ENCODE results near the gene ANHX.

ANHX gene

DNA sequence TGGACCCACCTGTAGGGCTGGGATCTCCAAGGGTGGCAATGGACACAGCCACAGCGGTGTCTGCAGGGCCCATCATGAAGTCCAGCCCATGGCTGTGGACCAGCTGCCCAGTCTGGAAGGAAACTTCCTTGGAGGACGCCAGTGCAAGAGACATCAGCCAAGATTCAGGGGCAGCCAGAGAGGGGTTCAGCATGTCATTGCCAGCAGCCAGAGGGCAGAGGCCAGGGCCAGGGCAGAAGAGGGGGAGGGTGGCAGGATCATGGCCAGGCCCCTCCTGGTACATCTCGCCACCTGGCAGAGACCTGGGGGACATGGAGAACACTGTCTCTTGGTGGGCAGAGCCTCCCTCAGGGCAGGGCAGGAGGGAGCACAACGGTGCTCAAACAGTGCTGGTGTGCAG lies 10.2 kb downstream of the ANHX start:
- H3K4me1 ChIP-seq (ENCODE audit: insufficient read depth, insufficient read length): no peaks in the 10 kb centered on the region
- no peak for TF ChIP-seq YY1 (IDR thresholded peaks at IDR 0.05; ENCODE audit: insufficient read depth, insufficient read length)
- TF ChIP-seq ZNF274 (IDR thresholded peaks at IDR 0.05; ENCODE audit: low read depth, low read length): no peak
- no peak for TF ChIP-seq SUZ12 (IDR thresholded peaks at IDR 0.05; ENCODE audit: extremely low read depth, insufficient read depth, insufficient read length)
- H3K4me3 ChIP-seq (ENCODE audit: insufficient read length, low read depth): no peak overlapping the region
- peaks cover 17% of the 10 kb centered on the region; the same call in 1 of the 2 replicates for H3K9me3 ChIP-seq (ENCODE audit: insufficient read depth, low read length)
- DNase-seq (ENCODE audit: low read depth, low spot score): no peak
- no peaks in the 10 kb centered on the region for H3K36me3 ChIP-seq (ENCODE audit: insufficient read depth, insufficient read length, low read length)
- no peaks in the 10 kb centered on the region for H3K27me3 ChIP-seq (ENCODE audit: insufficient read depth, insufficient read length)
- H3K9ac ChIP-seq (ENCODE audit: insufficient read length, low read depth): no peak overlapping the region

DNA sequence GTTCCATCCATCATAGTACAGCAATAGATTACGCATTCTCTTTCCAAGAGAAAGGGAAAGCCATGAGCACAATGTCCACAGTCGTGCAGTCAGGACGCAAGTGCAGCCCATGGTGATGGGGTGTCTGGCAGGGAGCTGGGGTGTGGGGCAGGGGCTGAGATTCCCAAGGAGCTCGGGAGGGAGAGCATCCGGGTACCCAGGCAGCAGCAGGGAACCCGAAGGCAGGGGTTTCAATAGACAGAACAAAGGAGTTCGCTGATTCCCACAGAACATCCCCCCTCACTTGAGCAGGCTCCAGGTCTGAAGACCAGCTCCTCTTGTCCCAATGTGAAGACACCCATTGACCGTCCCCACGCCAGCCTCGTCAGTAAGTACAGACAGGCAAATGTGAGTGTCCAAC lies 13.5 kb downstream of the ANHX start:
- H3K27me3 ChIP-seq (ENCODE audit: insufficient read depth, insufficient read length): no peaks in the 10 kb centered on the region
- no peaks in the 10 kb centered on the region for H3K36me3 ChIP-seq (ENCODE audit: insufficient read depth, insufficient read length, low read length)
- no peak for DNase-seq (ENCODE audit: low read depth, low spot score)
- H3K4me3 ChIP-seq (ENCODE audit: insufficient read length, low read depth): no peak overlapping the region
- TF ChIP-seq SUZ12 (IDR thresholded peaks at IDR 0.05; ENCODE audit: extremely low read depth, insufficient read depth, insufficient read length) (no peak), YY1 (IDR thresholded peaks at IDR 0.05; ENCODE audit: insufficient read depth, insufficient read length) (no peak), ZNF274 (IDR thresholded peaks at IDR 0.05; ENCODE audit: low read depth, low read length) (no peak)
- H3K9me3 ChIP-seq (ENCODE audit: insufficient read depth, low read length): peaks cover 25% of the 10 kb centered on the region; the same call in 1 of the 2 replicates
- H3K9ac ChIP-seq (ENCODE audit: insufficient read length, low read depth): no peak overlapping the region
- no peaks in the 10 kb centered on the region for H3K4me1 ChIP-seq (ENCODE audit: insufficient read depth, insufficient read length)

DNA sequence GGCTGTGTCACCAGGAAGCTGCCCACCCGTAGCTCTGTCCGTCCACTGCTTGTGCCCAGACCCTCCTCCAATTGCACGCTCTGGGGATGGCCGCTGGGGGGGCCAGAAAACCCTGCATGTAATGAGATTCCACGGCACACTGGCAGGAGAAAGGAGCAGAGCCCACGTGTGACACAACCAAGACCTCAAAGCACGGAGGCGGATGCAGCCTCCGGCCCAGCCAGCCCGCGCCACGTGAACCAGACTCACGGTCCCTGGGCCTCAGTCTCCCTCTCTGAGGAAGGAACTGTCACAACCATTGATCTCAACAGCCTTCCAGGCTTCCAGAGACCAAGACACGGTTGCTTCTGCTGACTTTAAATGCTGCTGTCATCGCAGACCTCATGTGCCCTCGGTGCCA lies 14.4 kb downstream of the ANHX start:
- H3K9me3 ChIP-seq (ENCODE audit: insufficient read depth, low read length): peaks cover 35% of the 10 kb centered on the region; the same call in 1 of the 2 replicates
- H3K36me3 ChIP-seq (ENCODE audit: insufficient read depth, insufficient read length, low read length): no peaks in the 10 kb centered on the region
- H3K4me1 ChIP-seq (ENCODE audit: insufficient read depth, insufficient read length): no peaks in the 10 kb centered on the region
- no peaks in the 10 kb centered on the region for H3K27me3 ChIP-seq (ENCODE audit: insufficient read depth, insufficient read length)
- no peak overlapping the region for H3K9ac ChIP-seq (ENCODE audit: insufficient read length, low read depth)
- DNase-seq (ENCODE audit: low read depth, low spot score): no peak
- TF ChIP-seq YY1 (IDR thresholded peaks at IDR 0.05; ENCODE audit: insufficient read depth, insufficient read length) (no peak), ZNF274 (IDR thresholded peaks at IDR 0.05; ENCODE audit: low read depth, low read length) (no peak), SUZ12 (IDR thresholded peaks at IDR 0.05; ENCODE audit: extremely low read depth, insufficient read depth, insufficient read length) (no peak)
- H3K4me3 ChIP-seq (ENCODE audit: insufficient read length, low read depth): no peak overlapping the region

DNA sequence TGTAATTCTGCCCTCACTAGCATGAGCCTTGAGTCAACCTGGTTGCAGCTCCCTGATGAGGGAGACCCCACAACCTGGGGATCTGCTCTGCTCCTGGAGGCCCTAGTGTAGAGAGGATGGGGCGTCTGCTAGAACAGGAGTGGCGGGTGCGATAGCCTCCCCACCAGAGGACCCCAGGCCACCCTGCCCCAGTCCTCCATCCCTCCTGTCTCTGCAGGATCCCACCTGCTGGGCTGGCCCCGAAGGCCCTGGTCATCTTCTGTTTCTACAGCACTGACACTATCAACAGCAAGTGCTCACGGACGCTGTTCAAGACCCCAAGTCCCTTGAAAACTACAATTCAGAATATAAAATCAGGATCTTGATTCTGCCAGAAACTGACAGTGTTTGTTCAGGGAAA lies 15.2 kb downstream of the ANHX start:
- no peak overlapping the region for H3K4me3 ChIP-seq (ENCODE audit: insufficient read length, low read depth)
- no peaks in the 10 kb centered on the region for H3K4me1 ChIP-seq (ENCODE audit: insufficient read depth, insufficient read length)
- DNase-seq (ENCODE audit: low read depth, low spot score): no peak
- no peaks in the 10 kb centered on the region for H3K36me3 ChIP-seq (ENCODE audit: insufficient read depth, insufficient read length, low read length)
- no peak overlapping the region for H3K9ac ChIP-seq (ENCODE audit: insufficient read length, low read depth)
- TF ChIP-seq ZNF274 (IDR thresholded peaks at IDR 0.05; ENCODE audit: low read depth, low read length) (no peak), YY1 (IDR thresholded peaks at IDR 0.05; ENCODE audit: insufficient read depth, insufficient read length) (no peak), SUZ12 (IDR thresholded peaks at IDR 0.05; ENCODE audit: extremely low read depth, insufficient read depth, insufficient read length) (no peak)
- peaks cover 42% of the 10 kb centered on the region for H3K9me3 ChIP-seq (ENCODE audit: insufficient read depth, low read length)
- H3K27me3 ChIP-seq (ENCODE audit: insufficient read depth, insufficient read length): no peaks in the 10 kb centered on the region

DNA sequence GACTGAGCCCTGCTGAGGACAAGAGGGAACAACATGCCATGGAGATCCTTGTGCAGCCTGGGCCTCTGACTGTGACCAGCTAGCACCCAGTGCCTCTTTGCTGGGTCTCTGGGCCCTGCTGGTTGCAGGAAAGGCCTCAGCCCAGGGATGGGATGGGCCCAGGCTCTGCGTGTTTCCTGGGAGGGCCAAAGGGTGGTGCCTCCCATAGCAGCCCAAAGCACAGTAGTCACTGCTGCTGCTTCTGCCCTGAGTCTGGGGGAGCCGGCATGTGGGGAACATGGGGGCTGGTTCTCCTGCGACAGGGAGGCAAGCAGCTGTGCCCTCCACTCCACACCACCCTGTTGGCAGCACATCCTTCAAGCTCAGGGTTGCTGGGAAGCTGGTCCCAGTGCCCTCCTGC lies 18.5 kb downstream of the ANHX start:
- H3K9me3 ChIP-seq (ENCODE audit: insufficient read depth, low read length): peaks cover 55% of the 10 kb centered on the region
- TF ChIP-seq ZNF274 (IDR thresholded peaks at IDR 0.05; ENCODE audit: low read depth, low read length) (no peak), YY1 (IDR thresholded peaks at IDR 0.05; ENCODE audit: insufficient read depth, insufficient read length) (no peak), SUZ12 (IDR thresholded peaks at IDR 0.05; ENCODE audit: extremely low read depth, insufficient read depth, insufficient read length) (no peak)
- no peak overlapping the region for H3K9ac ChIP-seq (ENCODE audit: insufficient read length, low read depth)
- no peaks in the 10 kb centered on the region for H3K4me1 ChIP-seq (ENCODE audit: insufficient read depth, insufficient read length)
- no peaks in the 10 kb centered on the region for H3K27me3 ChIP-seq (ENCODE audit: insufficient read depth, insufficient read length)
- no peak for DNase-seq (ENCODE audit: low read depth, low spot score)
- no peak overlapping the region for H3K4me3 ChIP-seq (ENCODE audit: insufficient read length, low read depth)
- no peaks in the 10 kb centered on the region for H3K36me3 ChIP-seq (ENCODE audit: insufficient read depth, insufficient read length, low read length)

DNA sequence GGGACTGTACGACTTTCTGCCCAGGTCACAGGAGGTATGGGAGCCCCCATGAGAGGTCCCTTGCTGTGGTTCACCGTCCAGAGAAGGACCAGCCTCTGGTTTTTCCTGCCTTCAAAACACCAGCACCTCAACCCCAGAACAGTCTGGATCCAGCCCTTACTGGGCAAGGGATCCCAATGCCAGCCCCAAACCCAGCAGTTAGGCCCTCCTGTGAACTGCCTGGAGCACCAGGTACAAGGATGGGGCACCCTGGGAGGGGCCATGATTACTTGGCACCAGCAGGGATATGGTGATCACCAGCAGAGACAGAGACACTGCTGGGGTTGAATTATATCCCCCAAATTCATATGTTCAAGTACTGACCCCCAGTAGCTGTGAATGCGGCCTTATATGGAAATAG lies 20.0 kb downstream of the ANHX start:
- no peaks in the 10 kb centered on the region for H3K4me1 ChIP-seq (ENCODE audit: insufficient read depth, insufficient read length)
- H3K9me3 ChIP-seq (ENCODE audit: insufficient read depth, low read length): peaks cover 56% of the 10 kb centered on the region
- no peak for DNase-seq (ENCODE audit: low read depth, low spot score)
- H3K36me3 ChIP-seq (ENCODE audit: insufficient read depth, insufficient read length, low read length): no peaks in the 10 kb centered on the region
- H3K27me3 ChIP-seq (ENCODE audit: insufficient read depth, insufficient read length): no peaks in the 10 kb centered on the region
- H3K9ac ChIP-seq (ENCODE audit: insufficient read length, low read depth): no peak overlapping the region
- H3K4me3 ChIP-seq (ENCODE audit: insufficient read length, low read depth): no peak overlapping the region
- no peak for TF ChIP-seq ZNF274 (IDR thresholded peaks at IDR 0.05; ENCODE audit: low read depth, low read length)
- no peak for TF ChIP-seq YY1 (IDR thresholded peaks at IDR 0.05; ENCODE audit: insufficient read depth, insufficient read length)
- TF ChIP-seq SUZ12 (IDR thresholded peaks at IDR 0.05; ENCODE audit: extremely low read depth, insufficient read depth, insufficient read length): no peak

DNA sequence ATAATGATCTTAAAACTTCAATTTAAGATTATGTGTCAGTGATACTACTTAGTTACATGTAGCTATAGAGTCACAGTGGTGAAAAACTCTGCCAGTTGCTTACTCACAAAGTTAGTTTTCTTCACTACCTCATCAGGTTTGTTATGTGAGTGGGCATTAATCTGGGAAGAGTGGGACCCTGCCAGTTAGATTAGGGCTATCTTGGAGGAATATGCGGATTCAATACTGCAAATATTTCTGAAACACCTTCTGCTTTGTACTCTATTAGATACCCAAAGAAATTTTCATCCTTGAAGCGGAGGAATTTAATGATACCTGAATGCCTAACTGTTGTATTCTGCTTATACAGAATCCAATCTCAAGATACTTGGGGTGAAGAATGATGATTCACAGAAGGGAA lies 29.3 kb downstream of the ANHX start:
- H3K4me1 ChIP-seq (ENCODE audit: insufficient read depth, insufficient read length): no peaks in the 10 kb centered on the region
- TF ChIP-seq YY1 (IDR thresholded peaks at IDR 0.05; ENCODE audit: insufficient read depth, insufficient read length) (no peak), SUZ12 (IDR thresholded peaks at IDR 0.05; ENCODE audit: extremely low read depth, insufficient read depth, insufficient read length) (no peak), ZNF274 (IDR thresholded peaks at IDR 0.05; ENCODE audit: low read depth, low read length) (no peak)
- H3K9me3 ChIP-seq (ENCODE audit: insufficient read depth, low read length): peaks cover 90% of the 10 kb centered on the region
- H3K4me3 ChIP-seq (ENCODE audit: insufficient read length, low read depth): no peak overlapping the region
- H3K36me3 ChIP-seq (ENCODE audit: insufficient read depth, insufficient read length, low read length): peaks cover 43% of the 10 kb centered on the region
- H3K27me3 ChIP-seq (ENCODE audit: insufficient read depth, insufficient read length): no peaks in the 10 kb centered on the region
- H3K9ac ChIP-seq (ENCODE audit: insufficient read length, low read depth): no peak overlapping the region
- no peak for DNase-seq (ENCODE audit: low read depth, low spot score)

DNA sequence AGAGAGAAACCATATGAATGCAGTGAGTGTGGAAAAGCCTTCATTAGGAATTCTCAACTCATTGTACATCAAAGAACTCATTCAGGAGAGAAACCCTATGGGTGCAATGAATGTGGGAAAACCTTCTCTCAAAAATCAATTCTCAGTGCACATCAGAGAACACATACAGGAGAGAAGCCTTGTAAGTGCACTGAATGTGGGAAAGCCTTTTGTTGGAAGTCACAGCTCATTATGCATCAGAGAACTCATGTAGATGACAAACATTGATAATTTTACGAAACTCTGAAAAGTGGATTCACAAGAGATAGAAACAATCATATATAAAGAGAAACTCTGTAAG lies 31.4 kb downstream of the ANHX start:
- H3K9me3 ChIP-seq (ENCODE audit: insufficient read depth, low read length): peaks cover 86% of the 10 kb centered on the region

More for the DNA sequence above, 31.4 kb downstream of the ANHX start:
- Histone ChIP-seq H3K4me1 (ENCODE audit: insufficient read depth, insufficient read length) (no peaks in the 10 kb centered on the region), H3K4me3 (ENCODE audit: insufficient read length, low read depth) (no peak overlapping the region), H3K36me3 (ENCODE audit: insufficient read depth, insufficient read length, low read length) (peaks cover 52% of the 10 kb centered on the region), H3K9ac (ENCODE audit: insufficient read length, low read depth) (no peak overlapping the region), H3K27me3 (ENCODE audit: insufficient read depth, insufficient read length) (no peaks in the 10 kb centered on the region)
- TF ChIP-seq ZNF274 (IDR thresholded peaks at IDR 0.05; ENCODE audit: low read depth, low read length) (no peak), YY1 (IDR thresholded peaks at IDR 0.05; ENCODE audit: insufficient read depth, insufficient read length) (no peak), SUZ12 (IDR thresholded peaks at IDR 0.05; ENCODE audit: extremely low read depth, insufficient read depth, insufficient read length) (no peak)
- no peak for DNase-seq (ENCODE audit: low read depth, low spot score)

All from NT2/D1 (cell line).